GM18520 (cell line): ENCODE measurements around the gene MYO1D.
"Not testable (repeated sequence)": the region's sequence is repeated elsewhere in the genome, so short reads cannot be mapped to it uniquely, and the experiment has no call there.

Experiments
- ATAC-seq: cut with Tn5 transposase; IDR thresholded peaks from one replicate; pipeline ENCODE4 v1.9.1; 2021; ENCODE audit not compliant: unreplicated experiment

The MYO1D gene

DNA sequence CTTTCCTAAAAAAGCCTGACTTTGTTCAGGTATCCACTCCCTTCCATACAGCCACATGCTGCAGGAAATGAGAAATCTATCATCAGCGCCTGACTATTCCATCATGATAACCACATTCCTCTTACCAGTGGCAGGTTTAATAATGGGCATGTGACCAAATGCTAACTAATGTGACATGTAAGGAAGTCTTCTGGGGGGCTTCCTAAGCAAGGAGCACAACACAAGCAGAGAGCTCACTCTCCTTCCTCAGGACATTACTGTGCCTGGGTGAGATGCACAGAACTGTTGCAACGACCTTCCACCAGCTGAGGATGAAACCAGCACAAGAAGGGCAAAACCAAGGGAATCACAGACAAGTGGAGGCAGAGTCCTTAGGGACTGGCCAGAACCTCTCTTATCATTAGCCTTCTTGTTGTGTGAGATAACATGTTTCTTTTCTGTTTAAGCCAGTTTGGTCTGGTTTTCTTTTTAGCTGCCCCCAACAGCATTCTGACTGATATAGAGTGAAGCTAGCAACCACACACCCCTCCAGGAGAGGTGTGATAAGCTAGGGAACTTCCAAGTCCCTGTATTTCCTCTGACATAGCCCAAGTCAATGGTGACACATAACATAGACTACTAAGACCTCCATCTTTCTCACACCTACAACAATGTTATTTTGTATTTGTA lies 16.9 kb downstream of the MYO1D start:
- peak; percentile 79 for ATAC-seq

DNA sequence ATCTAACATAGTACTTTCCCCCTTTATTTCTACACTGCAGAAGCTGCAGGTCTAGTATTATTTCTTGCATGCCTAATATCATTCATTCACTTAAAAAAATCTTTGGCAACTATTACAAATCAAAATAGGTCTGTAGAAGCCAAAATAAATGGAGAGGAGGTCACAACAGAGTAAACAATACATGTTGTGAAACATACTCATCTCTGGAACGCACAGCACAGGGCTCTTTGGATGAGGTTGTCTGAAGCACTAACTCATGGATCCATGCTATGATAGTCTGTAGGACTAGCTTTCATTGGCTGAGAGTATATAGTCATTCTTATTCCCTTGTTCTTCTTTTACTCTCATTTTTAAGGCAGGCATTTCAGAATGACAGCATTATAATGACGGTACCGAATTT lies 21.3 kb downstream of the MYO1D start:
- ATAC-seq: no peak

DNA sequence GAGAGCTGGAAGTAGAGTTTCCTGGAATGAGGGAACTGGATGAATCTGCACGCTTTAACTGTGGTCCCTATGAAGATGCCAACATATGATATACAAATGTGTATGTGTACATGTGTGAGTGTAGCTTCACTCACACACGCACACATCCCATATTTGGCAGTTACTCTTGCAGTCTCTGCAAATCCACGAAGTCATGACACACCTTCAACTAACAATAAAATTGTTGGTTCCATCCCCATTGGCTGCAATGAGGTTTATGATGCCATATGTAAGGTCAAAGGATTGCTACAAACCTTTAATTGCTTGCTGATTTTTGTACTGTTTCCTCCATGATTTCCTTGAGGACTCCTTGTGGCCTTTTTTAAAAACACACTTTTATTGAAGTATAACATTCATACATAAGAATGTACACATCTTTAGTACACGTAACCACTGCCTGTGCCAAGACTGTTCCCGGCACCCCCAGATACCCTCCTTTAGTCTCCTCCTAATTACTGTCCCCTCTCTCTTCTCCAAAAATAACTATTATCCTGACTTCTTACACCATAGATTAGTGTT lies 22.0 kb downstream of the MYO1D start:
- no peak for ATAC-seq

DNA sequence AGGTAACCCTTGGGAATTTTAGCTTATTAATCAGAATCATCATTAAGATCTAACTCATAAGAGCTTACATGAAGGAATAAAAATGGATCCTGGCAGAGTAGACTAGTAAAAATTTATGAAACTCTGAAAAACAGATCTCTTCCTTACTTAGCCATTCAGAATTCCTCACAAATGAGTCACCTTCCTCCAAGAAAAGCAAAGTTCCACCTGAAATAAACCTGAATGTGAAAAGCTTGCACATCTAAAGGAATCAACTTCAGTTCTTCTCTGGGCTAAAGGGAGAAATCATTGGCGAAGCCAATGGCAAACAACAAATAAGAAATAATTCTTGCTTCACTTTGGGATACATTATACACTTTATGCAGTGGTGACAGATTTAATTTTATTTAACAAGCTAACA lies 22.7 kb downstream of the MYO1D start:
- ATAC-seq: no peak

DNA sequence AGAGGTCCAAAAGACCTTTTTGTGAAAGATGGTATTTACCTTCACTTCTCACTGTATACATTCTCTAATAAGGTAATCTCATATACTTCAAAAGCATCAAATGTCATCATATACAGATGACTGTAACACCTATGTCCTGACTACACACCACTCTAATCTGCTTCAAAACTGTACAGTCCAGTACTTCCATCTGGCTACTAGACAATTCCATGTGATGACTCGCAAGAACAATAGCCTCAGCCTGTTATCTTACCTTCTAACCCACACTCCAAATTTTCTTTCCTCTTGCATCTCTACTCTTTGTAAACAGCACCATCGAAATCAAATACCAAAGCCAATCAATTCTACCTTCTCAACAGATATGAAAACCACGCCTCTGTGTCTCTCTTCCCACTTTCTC lies 24.1 kb downstream of the MYO1D start:
- ATAC-seq: no peak

DNA sequence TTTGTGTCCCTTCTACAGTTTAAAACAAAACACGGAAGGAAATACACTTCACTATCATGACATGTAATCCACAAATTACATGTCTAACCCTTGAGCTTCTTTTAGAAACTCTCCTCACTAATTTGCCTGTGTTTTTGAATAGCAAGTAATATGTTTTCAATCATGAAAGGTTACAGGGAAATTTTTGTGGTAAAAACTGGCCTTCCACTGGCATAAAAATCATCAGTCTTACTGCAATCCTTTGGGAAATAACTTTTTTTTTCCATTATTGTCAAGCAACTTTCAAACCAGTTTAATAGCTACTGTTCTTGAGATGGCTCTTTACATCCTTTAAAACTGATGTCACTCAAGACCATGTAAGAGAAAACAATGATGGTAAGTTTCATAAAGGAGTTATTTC lies 27.0 kb downstream of the MYO1D start:
- ATAC-seq: no peak

DNA sequence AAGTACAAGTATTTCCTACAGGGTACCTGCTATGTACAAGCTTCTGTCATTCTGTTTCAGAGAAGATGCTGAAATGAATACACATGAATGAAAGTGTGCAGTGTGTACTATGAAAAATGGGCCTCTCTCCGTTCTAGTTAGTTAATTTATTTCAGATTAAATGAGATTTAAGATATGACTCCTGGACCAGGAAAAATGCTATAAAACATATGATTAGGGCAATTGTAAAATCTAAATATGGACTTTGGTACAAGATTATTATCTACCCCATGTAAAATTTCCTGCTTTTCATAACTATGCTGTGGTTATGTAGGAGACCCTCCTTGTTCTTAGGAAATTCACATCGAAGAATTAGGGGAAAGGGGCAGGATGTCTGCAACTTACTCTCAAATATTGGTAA lies 28.9 kb downstream of the MYO1D start:
- no peak for ATAC-seq

DNA sequence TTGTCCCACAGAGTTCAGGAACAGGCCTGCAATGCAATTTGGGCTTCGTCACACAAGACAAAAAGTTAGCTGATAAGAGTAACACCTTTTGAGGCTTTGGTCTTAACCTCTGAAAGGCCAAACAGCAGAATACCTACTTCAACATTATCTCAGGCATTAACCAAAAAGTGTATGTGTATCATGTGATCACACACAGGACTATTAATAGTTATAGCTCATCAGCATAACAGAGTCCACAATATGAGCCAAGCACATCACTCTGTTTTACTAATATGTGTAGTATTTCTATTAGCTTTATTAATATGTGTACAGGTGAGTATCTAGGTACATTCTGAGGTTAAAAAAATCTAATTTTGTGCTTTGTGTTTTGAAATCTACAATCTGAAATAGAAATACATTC lies 30.8 kb downstream of the MYO1D start:
- ATAC-seq: no peak

DNA sequence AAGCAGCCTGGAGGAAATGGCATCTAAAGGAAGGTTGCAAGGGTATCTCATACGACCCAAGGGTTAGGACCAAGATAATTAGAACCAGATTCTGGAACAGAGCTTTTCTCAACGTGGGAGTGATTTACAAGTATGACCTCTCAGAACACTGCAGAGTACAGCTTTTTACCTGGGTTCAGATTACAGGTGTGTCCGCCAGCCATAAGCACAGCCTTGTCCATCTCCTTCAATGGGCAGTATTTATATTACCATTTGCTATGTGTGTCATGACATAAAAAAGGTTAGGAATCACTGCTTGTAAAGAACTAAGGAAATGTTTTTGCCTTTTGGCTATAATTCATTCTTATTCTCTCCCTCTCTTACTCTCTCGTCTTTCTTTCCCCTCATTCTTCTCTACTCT lies 36.7 kb downstream of the MYO1D start:
- no peak for ATAC-seq

DNA sequence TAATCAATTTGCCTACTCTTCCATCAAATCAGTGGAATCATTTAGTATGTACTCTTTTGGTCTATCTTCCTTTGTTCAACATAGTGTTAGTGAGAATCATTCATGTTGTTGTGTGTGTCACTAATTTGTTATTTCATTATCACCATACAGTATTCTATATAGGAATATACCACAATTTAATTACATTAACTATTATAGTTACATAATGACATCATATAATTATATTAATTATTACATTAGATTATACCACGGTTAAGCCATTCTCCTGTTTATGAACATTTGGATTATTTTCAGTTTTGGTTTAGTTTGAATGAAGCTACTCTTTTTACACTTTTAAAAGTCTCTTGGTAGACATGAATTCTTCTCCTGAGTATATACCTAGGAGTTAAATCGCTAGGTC lies 40.4 kb downstream of the MYO1D start:
- no peak for ATAC-seq

DNA sequence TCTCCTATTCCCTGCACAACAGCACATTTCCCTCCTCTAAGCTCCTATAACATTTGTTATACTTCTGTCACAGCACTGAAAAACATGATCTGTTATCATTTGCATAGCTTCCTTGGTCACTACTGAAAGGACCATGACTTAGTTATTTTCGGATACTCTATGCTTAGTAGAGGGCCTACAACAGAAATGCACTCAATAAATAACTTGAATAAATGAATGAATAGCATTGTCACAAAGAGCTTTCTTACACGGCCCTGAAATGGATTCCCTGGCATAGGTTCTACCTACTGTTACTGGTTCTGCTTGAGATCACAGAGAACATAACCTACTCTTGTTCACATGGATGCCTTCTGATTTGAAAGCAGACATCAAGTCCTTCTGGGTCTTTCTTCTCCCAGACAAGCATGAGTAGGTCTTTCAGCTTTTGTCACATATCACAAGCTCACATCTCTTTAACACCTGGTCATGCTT lies 41.6 kb downstream of the MYO1D start:
- ATAC-seq: no peak

DNA sequence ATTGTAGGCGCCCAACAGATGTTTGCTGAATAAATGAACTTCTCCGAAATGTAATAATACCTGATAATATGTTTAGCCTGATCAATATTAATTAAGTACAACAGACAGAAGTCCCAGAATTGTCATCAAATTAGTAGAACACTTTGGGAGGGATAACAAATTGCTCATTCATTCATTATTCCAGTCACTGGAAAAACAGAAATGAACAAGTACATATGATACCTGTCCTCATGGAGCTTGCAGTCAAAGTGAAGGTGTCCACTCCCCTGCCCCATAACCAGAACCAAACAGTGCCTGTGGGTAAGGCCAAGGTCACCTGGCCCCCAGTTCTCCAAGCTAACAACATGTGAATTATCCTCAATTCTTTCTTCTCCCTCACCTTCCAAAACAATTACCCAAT lies 42.8 kb downstream of the MYO1D start:
- ATAC-seq: no peak

DNA sequence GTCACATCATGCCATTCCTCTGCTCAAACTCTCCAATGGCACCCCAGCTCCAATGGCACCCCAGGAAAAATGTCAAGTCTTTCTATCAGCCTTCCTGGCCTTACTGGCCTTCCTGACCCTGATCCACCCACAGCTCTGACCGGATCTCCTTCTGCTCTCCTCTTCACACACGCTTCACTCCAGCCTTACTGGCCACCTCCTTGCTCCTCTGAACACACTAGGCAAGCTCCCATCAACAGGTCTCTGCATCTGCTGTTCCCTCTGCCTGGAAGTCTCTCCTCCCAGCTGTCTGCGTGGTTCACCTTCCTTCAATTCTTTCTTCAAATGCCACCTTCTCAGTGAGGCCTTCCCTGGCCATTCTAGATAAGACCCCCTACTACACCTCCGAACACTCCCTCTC lies 43.4 kb downstream of the MYO1D start:
- ATAC-seq: no peak

DNA sequence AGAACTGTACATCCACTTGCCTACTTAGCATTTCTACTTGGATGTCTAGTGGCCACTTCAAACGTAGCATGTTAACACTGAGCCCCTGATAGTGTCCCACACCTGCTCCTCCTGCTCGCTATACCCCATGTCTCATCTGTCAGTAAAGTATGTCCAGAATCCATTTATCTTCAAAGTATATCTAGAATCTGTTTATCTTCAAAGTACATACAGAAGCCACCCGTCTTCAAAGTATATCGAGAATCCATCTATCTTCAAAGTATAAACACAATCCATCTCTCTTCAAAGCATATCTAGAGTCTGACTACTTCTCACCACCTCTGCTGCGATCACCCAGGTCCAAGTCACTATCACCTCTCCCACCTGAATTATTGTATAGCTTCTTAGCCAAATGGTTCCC lies 43.8 kb downstream of the MYO1D start:
- no peak for ATAC-seq

DNA sequence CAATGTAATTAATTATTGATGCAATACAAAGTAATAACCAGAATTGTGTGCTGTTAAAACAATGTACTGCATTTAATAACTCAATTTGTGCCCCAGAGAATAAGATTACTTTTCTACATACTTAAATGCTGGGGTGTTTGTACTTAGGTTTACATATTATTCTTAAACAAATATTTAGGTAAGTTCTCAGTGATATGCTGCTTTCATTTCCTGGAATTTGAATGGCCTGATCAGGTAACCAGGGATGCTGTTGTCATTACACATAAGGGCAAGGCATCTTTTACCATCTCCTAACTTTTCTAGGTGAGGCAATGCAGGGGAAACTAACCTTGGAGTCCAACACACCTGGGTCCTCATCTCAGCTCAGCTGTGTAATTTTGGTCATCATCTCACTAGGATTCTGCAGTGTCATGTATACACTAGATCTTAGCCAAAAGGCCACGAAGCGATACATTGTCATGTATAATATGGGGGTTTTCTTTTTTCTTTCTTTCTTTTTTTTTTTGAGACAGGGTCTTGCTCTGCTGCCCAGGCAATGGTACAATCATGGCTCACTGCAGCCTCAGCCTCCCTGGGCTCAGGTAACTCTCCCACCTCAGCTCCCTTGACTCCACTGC lies 45.2 kb downstream of the MYO1D start:
- ATAC-seq: no peak

DNA sequence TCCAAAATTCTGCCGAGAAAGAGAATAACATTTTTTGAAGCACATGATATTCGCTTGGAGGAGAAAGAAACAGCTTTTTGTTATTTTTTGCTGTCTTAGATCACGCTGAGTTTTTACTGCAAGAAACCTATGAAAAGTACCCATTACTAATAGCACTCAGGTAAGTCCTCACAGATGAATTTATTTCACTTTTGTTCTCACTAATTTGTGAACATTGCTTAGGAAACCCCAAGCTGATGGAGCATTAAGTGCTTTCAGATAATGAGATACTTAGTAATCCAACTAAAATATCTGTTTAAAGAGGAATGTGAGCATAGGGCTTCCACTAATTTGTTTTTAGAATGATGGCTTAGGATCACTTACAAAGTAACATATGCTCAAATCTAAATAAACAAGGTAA lies 45.7 kb downstream of the MYO1D start:
- no peak for ATAC-seq

DNA sequence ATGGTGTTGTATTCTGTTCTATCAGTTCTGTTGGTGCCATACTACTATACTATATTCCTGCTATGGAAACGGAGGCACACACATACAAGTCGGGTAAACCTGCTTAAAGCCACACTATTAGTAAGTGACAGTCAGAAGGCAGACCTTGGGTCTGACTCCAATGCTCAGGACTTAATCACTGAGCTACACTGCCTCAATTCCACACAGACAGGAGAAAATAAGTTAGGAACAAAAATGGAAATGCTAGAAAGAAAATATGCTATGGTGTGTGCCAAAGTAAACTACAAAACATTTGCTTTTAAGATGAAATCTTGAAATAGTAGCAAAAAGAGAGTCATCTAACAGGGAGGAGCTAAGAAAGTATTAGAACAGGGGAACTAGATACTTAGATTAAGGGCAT lies 48.1 kb downstream of the MYO1D start:
- peak; percentile 10 for ATAC-seq

DNA sequence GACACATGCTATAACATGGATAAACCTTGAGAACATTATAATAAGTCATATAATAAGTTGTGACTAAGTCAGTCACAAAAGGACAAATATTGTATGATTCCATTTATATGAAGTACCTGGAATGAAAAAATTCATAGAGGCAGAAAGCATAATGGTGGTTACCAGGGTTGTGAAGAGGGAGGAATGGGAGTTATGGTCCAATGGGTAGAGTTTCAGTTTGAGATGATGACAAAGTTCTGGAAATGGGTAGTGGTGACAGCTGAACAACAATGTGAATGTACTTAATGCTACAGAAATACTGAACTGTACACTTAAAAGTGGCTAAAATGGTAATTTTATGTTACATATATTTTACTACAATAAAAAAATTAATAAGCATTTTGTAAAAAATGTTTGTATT lies 49.7 kb downstream of the MYO1D start:
- ATAC-seq: no peak

DNA sequence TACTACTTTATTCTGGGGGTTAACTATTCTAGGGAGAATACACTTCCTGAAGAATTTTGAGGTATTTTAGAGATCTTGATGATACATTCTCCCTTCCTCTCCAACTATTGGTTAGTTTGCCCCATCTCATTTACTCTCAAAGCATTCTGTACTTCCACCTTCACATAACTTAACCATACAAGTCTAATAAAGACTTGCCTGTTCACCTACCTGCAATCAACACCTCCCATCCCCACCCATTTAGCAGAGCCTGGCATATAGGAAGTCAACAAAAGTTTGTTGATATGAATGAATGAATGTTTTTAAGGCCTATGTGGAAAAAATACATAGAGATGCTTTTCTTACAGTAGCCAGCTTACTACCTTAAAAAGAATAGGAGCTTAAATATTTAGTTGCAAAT lies 50.8 kb downstream of the MYO1D start:
- no peak for ATAC-seq

DNA sequence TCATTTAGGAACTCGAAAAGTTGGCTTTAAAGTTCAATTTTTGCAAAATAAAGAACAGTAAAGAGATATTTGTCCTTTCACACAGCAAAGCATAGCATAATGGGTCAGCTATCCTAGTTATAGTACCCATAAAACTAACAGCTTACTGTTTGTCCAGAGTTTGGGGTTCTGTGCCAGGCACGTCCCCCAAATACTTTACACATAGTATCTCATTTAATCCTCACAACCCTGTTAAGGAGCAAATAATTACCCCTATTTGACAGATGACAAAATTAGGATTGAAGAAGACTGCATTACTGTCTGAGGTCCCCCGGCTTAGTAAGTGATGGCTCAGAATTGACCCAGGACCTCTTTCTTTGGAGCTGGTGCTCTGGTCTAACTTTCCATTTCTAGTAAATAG lies 52.6 kb downstream of the MYO1D start:
- ATAC-seq: no peak

DNA sequence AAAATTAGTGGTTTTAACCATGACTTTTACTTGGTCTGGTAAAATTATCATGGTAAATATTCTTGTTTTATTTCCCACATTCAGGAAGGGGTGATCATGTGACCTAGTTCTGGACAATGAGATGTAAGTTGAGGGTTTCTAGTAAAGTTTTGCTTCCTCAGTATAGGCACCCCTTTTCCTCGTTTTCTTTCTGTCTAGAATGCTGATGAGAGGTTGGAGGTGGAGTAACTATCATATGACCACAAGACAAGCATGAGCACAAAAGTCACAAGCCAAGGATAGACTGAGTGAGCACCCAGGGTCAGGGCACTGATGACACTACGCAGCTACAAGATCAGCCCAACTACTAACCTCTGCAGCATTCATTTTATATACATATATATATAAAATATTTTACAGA lies 53.9 kb downstream of the MYO1D start:
- no peak for ATAC-seq

DNA sequence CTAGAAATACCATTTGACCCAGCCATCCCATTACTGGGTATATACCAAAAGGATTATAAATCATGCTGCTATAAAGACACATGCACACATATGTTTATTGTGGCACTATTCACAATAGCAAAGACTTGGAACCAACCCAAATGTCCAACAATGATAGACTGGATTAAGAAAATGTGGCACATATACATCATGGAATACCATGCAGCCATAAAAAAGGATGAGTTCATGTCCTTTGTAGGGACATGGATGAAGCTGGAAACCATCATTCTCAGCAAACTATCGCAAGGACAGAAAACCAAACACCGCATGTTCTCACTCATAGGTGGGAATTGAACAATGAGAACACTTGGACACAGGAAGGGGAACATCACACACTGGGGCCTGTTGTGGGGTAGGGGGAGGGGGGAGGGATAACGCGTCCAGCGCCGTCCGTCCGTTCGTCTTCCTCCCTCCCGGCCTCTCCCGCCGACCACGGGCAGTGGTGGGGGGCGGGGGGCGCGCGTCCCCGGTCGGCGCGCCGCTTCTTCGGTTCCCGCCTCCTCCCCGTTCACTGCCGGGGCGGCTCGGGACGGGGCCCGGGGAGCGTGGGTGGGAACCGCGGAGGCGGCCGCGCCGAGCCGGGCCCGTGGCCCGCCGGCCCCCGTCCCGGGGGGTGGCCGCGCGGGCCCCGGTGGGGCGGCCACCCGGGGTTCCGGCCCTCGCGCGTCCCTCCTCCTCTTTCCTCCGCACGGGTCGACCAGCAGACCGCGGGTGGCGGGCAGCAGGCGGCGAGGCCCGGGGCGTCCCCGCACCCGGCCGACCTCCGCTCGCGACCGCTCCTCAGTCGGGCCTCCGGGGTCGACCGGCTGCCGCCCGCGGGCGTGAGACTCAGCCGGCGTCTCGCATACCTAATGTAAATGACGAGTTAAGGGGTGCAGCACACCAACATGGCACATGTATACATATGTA lies 54.7 kb downstream of the MYO1D start:
- not testable (repeated sequence) for ATAC-seq
